ENCODE results near the gene RANBP3. TPM values are rescaled to one million over a fixed set of nuclear protein-coding genes. Genes with fewer than 3 reads are reported as not detected.
A peak's percentile ranks its signal among the peaks of the same experiment; 100 is the strongest.

RANBP3 gene
- total and polyA plus RNA-seq, 4 donors = 33.6 to 67.7 (median 54.9) TPM

DNA sequence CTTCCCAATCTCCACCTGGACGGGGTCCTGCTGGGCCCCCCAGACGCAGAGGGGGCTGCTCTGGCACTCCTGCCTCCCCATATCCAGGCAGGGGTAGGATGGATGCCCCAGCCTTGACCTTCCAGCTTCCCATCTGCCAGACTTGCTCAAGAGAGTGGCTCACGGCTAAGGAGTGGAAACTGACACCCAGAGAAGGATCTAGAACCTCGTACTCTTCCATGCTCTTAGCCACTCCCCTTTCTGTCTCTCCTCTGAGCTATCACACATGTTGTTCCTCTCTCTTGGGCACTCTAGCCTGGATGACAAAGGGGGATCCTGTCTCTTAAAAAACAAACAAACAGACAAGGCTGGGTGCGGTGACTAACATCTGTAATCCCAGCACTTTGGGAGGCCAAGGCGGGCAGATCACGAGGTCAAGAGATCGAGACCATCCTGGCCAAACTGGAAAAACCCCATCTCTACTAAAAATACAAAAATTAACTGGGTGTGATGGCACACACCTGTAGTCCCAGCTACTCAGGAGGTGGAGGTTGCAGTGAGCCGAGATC, 95.4 kb downstream of the RANBP3 start:
- TF ChIP-seq, protein P1, sequence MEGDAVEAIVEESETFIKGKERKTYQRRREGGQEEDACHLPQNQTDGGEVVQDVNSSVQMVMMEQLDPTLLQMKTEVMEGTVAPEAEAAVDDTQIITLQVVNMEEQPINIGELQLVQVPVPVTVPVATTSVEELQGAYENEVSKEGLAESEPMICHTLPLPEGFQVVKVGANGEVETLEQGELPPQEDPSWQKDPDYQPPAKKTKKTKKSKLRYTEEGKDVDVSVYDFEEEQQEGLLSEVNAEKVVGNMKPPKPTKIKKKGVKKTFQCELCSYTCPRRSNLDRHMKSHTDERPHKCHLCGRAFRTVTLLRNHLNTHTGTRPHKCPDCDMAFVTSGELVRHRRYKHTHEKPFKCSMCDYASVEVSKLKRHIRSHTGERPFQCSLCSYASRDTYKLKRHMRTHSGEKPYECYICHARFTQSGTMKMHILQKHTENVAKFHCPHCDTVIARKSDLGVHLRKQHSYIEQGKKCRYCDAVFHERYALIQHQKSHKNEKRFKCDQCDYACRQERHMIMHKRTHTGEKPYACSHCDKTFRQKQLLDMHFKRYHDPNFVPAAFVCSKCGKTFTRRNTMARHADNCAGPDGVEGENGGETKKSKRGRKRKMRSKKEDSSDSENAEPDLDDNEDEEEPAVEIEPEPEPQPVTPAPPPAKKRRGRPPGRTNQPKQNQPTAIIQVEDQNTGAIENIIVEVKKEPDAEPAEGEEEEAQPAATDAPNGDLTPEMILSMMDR (IDR thresholded peaks at IDR 0.05; ENCODE audit: control extremely low read depth, extremely low read depth) = no peak
- Histone ChIP-seq H3K4me3 (no peak overlapping the region), H3K36me3 (ENCODE audit: control insufficient read depth in 4 of 4, insufficient read depth in 4 of 4, low read length in 4 of 4) (no peaks in the 10 kb centered on the region), H3K4me1 (ENCODE audit: control insufficient read depth in 5 of 5, insufficient read depth in 5 of 5, low read length in 5 of 5) (peaks cover 0 to 6% (median 3%) of the 10 kb centered on the region in 5 donors), H3K27ac (ENCODE audit: low read depth in 1 of 2, low read length in 1 of 2) (no peak overlapping the region), H3K9ac (ENCODE audit: insufficient read depth in 1 of 2, low read length in 2 of 2) (no peak overlapping the region), H3K9me3 (ENCODE audit: control insufficient read depth in 4 of 4, insufficient read depth in 3 of 4, low read length in 3 of 4) (peaks cover 0 to 4% (median 0%) of the 10 kb centered on the region in 4 donors), H3K27me3 (ENCODE audit: control insufficient read depth in 3 of 3, insufficient read depth in 3 of 3, low read length in 2 of 3) (peaks cover 0 to 5% (median 0%) of the 10 kb centered on the region in 3 donors)
- no peak for ATAC-seq (ENCODE audit: insufficient read depth, low FRiP score)
- DNase-seq = no peak
- 57 to 63% methylated on average over 9 of the region's 9 CpGs for WGBS, 2 donors

DNA sequence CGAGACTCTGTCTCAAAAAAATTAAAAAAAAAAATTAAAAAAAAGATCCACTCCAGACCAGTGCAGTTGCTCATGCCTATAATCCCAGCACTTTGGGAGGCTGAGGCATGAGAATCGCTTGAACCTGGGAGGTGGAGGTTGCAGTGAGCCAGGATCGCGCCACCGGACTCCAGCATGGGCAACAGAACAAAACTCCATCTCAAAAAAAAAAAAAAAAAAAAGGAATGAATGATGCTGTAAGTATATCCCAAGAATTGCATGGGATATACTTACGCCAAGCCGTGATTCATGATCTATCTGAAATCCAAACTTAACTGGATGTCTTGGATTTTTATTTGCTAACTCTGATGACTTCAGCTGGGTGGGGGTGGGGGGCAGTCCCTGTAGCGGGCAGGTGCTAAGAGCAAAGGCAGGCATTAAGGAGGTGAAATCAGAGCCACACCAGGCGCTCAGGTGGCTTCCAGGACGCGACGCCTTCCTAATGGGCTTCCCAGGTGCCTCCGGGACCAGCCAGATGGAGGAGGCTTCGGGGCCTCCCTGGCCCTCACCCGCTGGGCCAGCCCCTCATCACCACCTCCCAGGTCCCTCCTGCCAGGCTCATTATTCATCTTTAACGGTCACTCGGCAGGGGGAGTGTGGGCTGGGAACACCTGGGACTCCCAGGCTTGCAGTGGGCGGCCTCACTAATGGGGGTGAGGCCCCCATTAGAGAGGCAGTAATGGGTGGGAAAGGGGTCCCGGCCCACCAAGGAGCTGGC, 96.2 kb downstream of the RANBP3 start:
- no peak overlapping the region for H3K9ac ChIP-seq (ENCODE audit: insufficient read depth in 1 of 2, low read length in 2 of 2)
- H3K36me3 ChIP-seq (ENCODE audit: control insufficient read depth in 4 of 4, insufficient read depth in 4 of 4, low read length in 4 of 4) = no peaks in the 10 kb centered on the region
- TF ChIP-seq, protein P1 (IDR thresholded peaks at IDR 0.05; ENCODE audit: control extremely low read depth, extremely low read depth) = no peak
- H3K27me3 ChIP-seq (ENCODE audit: control insufficient read depth in 3 of 3, insufficient read depth in 3 of 3, low read length in 2 of 3) = peaks cover 0 to 5% (median 0%) of the 10 kb centered on the region in 3 donors
- ATAC-seq (ENCODE audit: insufficient read depth, low FRiP score) (no peak), DNase-seq (no peak)
- H3K27ac ChIP-seq (ENCODE audit: low read depth in 1 of 2, low read length in 1 of 2) = no peak overlapping the region
- WGBS, 2 donors = 63 to 64% methylated on average over 19 of the region's 19 CpGs
- H3K4me1 ChIP-seq (ENCODE audit: control insufficient read depth in 5 of 5, insufficient read depth in 5 of 5, low read length in 5 of 5) = peaks cover 0 to 6% (median 3%) of the 10 kb centered on the region in 5 donors
- no peak overlapping the region for H3K4me3 ChIP-seq
- H3K9me3 ChIP-seq (ENCODE audit: control insufficient read depth in 4 of 4, insufficient read depth in 3 of 4, low read length in 3 of 4) = peaks cover 0 to 4% (median 0%) of the 10 kb centered on the region in 4 donors

DNA sequence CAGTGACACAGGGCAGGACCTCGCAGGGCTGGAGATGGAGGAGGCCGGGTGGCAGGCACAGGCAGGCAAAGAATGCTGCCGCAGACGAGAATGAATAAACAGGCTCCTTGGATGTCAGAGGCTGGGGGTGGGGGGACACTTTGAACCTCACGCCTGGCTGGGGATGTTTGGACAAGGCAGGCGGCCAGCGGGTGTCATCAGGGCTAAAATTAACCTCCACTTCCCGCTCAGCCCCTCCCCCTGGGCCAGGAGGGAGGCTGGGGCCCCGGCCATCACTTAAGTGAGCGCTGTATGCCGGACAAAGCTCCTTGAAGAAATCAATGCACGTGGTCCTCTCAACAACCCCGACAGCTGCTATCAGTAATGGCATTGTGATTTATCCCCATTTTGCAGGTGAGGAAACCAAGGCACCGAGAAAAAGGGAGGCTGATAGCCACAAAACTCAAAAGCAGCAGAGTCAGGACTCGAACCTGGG, 97.3 kb downstream of the RANBP3 start:
- Histone ChIP-seq H3K27ac (ENCODE audit: low read depth in 1 of 2, low read length in 1 of 2) (no peak overlapping the region), H3K27me3 (ENCODE audit: control insufficient read depth in 3 of 3, insufficient read depth in 3 of 3, low read length in 2 of 3) (peaks cover 0 to 5% (median 0%) of the 10 kb centered on the region in 3 donors), H3K9ac (ENCODE audit: insufficient read depth in 1 of 2, low read length in 2 of 2) (no peak overlapping the region), H3K4me3 (no peak overlapping the region), H3K36me3 (ENCODE audit: control insufficient read depth in 4 of 4, insufficient read depth in 4 of 4, low read length in 4 of 4) (no peaks in the 10 kb centered on the region), H3K9me3 (ENCODE audit: control insufficient read depth in 4 of 4, insufficient read depth in 3 of 4, low read length in 3 of 4) (peaks cover 0 to 1% (median 0%) of the 10 kb centered on the region in 4 donors), H3K4me1 (ENCODE audit: control insufficient read depth in 5 of 5, insufficient read depth in 5 of 5, low read length in 5 of 5) (peaks cover 0 to 6% (median 3%) of the 10 kb centered on the region in 5 donors)
- ATAC-seq (ENCODE audit: insufficient read depth, low FRiP score) (no peak), DNase-seq (peak; percentile 49 to 76 (median 71))
- 14 to 20% methylated on average over 15 of the region's 15 CpGs for WGBS, 2 donors
- TF ChIP-seq, protein P1 (IDR thresholded peaks at IDR 0.05; ENCODE audit: control extremely low read depth, extremely low read depth) = no peak

Data from lung (tissue), 12 donors.